K562 (cell line): Measurements from ENCODE around the gene AKNAD1. TPM values are rescaled to one million over a fixed set of nuclear protein-coding genes. Genes with fewer than 3 reads are reported as not detected.

ENCODE experiments used
- BRD9 ChIP-seq: fragments of 450-650 bp; IDR thresholded peaks from 2 replicates; pipeline ENCODE4 v1.6.1; 2018; ENCODE audit warnings: low read depth; ENCODE audit not compliant: partially characterized antibody
- ELF4 ChIP-seq: fragments of 450-650 bp; formaldehyde crosslinking; IDR thresholded peaks from 2 replicates; pipeline ENCODE4 v1.4.0; 2022; ENCODE audit warnings: missing genetic modification characterization
- ETV6 ChIP-seq, 3 experiments: fragments of 150-350 bp in 1 of 3; sonication (generic) in 1 of 3; formaldehyde crosslinking in 1 of 3; IDR thresholded peaks; 2 replicates each; pipeline versions ENCODE4 v1.6.1 to v1.8.0; 2014 to 2022; ENCODE audit warnings: borderline replicate concordance in 2 of 3, low read depth in 2 of 3, antibody characterized with exemption in 1 of 3, low read length in 1 of 3, mild to moderate bottlenecking in 1 of 3, missing genetic modification reagents in 1 of 3
- GABPA ChIP-seq: fragments of 200-800 bp; sonication (Bioruptor generic); conservative IDR thresholded peaks from 2 replicates; pipeline ENCODE4 v1.6.1; 2016; ENCODE audit warnings: low read depth, missing genetic modification characterization, missing compliant biosample characterization
- HLTF ChIP-seq: fragments of 450-650 bp; IDR thresholded peaks from 2 replicates; pipeline ENCODE4 v1.6.1; 2016
- MECOM ChIP-seq: fragments of 250-450 bp; sonication (Bioruptor Pico); IDR thresholded peaks from 2 replicates; pipeline ENCODE4 v1.8.0; 2022; ENCODE audit warnings: inconsistent platforms
- NCOA2 ChIP-seq, 2 experiments: fragments of 450-650 bp; IDR thresholded peaks; 2 replicates each; pipeline ENCODE4 v1.6.1; 2018; ENCODE audit warnings: mild to moderate bottlenecking in 2 of 2, moderate library complexity in 1 of 2; ENCODE audit not compliant: partially characterized antibody in 2 of 2
- PHF21A ChIP-seq: fragments of 450-650 bp; IDR thresholded peaks from 2 replicates; pipeline ENCODE4 v1.6.1; 2017; ENCODE audit warnings: low read depth, borderline replicate concordance
- TEAD4 ChIP-seq, 2 experiments: sonication (generic) in 1 of 2; formaldehyde crosslinking in 1 of 2; IDR thresholded peaks; 2 replicates each; pipeline versions ENCODE4 v1.6.1 to v1.8.0; 2012 to 2022; ENCODE audit warnings: borderline replicate concordance in 1 of 2, inconsistent platforms in 1 of 2, low read length in 1 of 2, mild to moderate bottlenecking in 1 of 2, missing genetic modification reagents in 1 of 2
- ZBTB1 ChIP-seq: sonication (generic); formaldehyde crosslinking; IDR thresholded peaks from 2 replicates; pipeline ENCODE4 v1.8.1; 2023; ENCODE audit warnings: missing genetic modification reagents, low read depth, mild to moderate bottlenecking, borderline replicate concordance
- ZBTB7A ChIP-seq: IDR thresholded peaks from 2 replicates; pipeline ENCODE4 v1.6.1; 2011; ENCODE audit warnings: low read depth, mild to moderate bottlenecking, low read length, moderate library complexity, borderline replicate concordance; ENCODE audit not compliant: control insufficient read depth
- ZNF133 ChIP-seq: fragments of 250-450 bp; sonication (Bioruptor Pico); IDR thresholded peaks from 2 replicates; pipeline ENCODE4 v1.4.0; 2020; ENCODE audit warnings: mild to moderate bottlenecking
- ZNF239 ChIP-seq: fragments of 250-450 bp; sonication (Bioruptor Pico); IDR thresholded peaks from 2 replicates; pipeline ENCODE4 v1.4.0; 2020; ENCODE audit warnings: mild to moderate bottlenecking
- polyA plus RNA-seq, 8 experiments: library from polyadenylated mRNA; depleted of rRNA in 4 of 8; stranded (reverse) in 5 of 8; unstranded in 3 of 8; fragments of >200 nt; fragmentation: Nextera tagmentation in 2 of 8; fragmentation: Illumina TruSeq in 1 of 8; extraction: Ambion mirVana in 2 of 8; extraction: Trizol in 1 of 8; gene quantifications; 2 replicates each; pipeline versions ENCODE4 v1.2.1 to v1.2.3, GENCODE V29; 2011 to 2014; ENCODE audit warnings: inconsistent platforms in 1 of 8, missing spikeins in 1 of 8
- total RNA-seq, 7 experiments: library from RNA; depleted of rRNA in 6 of 7; stranded (reverse); fragments of >200 nt in 6 of 7; fragmentation: Illumina TruSeq in 2 of 7; extraction: Trizol in 2 of 7; gene quantifications; 2 replicates each; pipeline versions ENCODE4 v1.2.1 to v1.2.3, GENCODE V29; 2011 to 2021; ENCODE audit warnings: low replicate concordance in 1 of 7
- TF ChIP-seq, protein P1 (sequence below): fragments of 250-450 bp; sonication (Bioruptor Pico); IDR thresholded peaks from 2 replicates; pipeline ENCODE4 v1.8.0; 2022; ENCODE audit warnings: inconsistent platforms
- TF ChIP-seq, protein P2 (sequence below), 2 experiments: fragments of 200-800 bp in 1 of 2; sonication (Bioruptor generic) in 1 of 2; sonication (generic) in 1 of 2; formaldehyde crosslinking in 1 of 2; IDR thresholded peaks in 1 of 2; conservative IDR thresholded peaks in 1 of 2; 2 replicates each; pipeline versions ENCODE4 v1.5.0 to v1.6.1; 2016 to 2020; ENCODE audit warnings: missing compliant biosample characterization in 1 of 2, missing genetic modification characterization in 1 of 2, missing genetic modification reagents in 1 of 2

Gene AKNAD1
- total and polyA plus RNA-seq, 9 of the 15 experiments (the other 6 are each of a cell fraction or from before 2014, with no cell fraction given) = 0.13 to 0.30 TPM; not detected in 7

DNA sequence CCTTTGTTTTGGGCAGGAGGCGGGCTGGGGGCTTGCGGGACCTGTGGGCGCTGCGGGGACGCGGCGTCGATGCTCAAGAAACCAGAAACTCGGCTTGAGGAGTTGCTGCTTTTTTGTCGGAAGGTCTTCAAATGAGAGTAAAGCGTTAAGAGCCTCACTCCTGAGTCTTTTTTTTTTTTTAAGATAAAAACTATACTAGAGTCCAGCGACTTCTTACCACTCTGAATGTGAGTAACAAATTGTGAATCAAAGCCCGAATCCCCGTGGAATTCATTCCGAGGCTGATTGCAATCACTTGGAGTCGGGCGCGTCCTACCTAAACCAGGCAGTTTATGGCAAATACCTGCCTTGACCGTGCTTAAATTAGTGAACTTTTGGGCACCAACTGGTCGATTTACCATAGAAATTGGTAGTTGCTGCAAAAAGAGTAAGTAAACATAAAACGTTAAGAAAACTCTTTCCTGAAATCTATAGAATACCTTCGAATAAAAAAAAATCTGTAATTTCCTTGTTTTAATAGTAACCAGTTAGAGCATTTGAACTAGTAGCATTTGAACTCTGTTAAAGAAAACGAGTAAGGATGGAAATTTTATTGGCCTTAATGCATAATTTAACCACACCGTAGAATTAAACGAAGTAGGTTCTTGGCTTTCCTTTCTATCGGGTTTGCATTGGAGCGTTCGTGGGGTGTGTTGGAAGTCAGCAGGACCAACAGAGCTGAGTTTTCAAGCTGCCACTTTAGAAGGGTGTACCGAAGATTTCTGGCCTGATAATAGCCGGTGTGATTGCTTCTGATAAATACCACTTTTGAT lies 20.7 kb upstream of the AKNAD1 start (continued):
- TF ChIP-seq ELF4 (CRISPR knock-in tag) (no peak), ZBTB7A (no peak), TEAD4 (IDR thresholded peaks at IDR 0.05; ENCODE audit: low read length) (peak; percentile 23; the same call in 1 of the 2 replicates), TEAD4 (CRISPR knock-in tag; IDR thresholded peaks at IDR 0.05; ENCODE audit: borderline replicate concordance) (no peak), ZNF239 (CRISPR knock-in tag) (no peak), NCOA2 (IDR thresholded peaks at IDR 0.05; ENCODE audit: partially characterized antibody in 2 of 2) (no peak), ETV6 (IDR thresholded peaks at IDR 0.05; ENCODE audit: borderline replicate concordance in 1 of 2, low read depth in 2 of 2, low read length in 1 of 2) (no peak), ETV6 (CRISPR knock-in tag; IDR thresholded peaks at IDR 0.05; ENCODE audit: borderline replicate concordance) (no peak), ZBTB1 (CRISPR knock-in tag) (no peak), HLTF (no peak), ZNF133 (no peak), PHF21A (peak; percentile 32; the same call in 1 of the 2 replicates), BRD9 (peak; percentile 10), GABPA (tag) (no peak), MECOM (no peak)
- TF ChIP-seq, protein P1, sequence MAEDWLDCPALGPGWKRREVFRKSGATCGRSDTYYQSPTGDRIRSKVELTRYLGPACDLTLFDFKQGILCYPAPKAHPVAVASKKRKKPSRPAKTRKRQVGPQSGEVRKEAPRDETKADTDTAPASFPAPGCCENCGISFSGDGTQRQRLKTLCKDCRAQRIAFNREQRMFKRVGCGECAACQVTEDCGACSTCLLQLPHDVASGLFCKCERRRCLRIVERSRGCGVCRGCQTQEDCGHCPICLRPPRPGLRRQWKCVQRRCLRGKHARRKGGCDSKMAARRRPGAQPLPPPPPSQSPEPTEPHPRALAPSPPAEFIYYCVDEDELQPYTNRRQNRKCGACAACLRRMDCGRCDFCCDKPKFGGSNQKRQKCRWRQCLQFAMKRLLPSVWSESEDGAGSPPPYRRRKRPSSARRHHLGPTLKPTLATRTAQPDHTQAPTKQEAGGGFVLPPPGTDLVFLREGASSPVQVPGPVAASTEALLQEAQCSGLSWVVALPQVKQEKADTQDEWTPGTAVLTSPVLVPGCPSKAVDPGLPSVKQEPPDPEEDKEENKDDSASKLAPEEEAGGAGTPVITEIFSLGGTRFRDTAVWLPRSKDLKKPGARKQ (CRISPR knock-in tag) = 0 out of 2 replicates have a peak, but pooled peaks have one; percentile 39
- TF ChIP-seq, protein P2, sequence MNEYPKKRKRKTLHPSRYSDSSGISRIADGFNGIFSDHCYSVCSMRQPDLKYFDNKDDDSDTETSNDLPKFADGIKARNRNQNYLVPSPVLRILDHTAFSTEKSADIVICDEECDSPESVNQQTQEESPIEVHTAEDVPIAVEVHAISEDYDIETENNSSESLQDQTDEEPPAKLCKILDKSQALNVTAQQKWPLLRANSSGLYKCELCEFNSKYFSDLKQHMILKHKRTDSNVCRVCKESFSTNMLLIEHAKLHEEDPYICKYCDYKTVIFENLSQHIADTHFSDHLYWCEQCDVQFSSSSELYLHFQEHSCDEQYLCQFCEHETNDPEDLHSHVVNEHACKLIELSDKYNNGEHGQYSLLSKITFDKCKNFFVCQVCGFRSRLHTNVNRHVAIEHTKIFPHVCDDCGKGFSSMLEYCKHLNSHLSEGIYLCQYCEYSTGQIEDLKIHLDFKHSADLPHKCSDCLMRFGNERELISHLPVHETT (CRISPR knock-in tag; conservative IDR thresholded peaks at IDR 0.05 in 1 of 2, IDR thresholded peaks at IDR 0.05 in 1 of 2) = peak in 1 of 2 experiments; percentile 13; a peak in 1 of 4 replicates
